Heart right ventricle (tissue), 16 donors: ENCODE measurements around the gene CLEC4A. TPM values are rescaled to one million over a fixed set of nuclear protein-coding genes. Genes with fewer than 3 reads are reported as not detected.

Source experiments
- ATAC-seq, 8 donors: fragments of 200-7000 bp; cut with Tn5 transposase; one replicate each; pipeline ENCODE4 v1.9.1; 2020; ENCODE audit warnings: mild to moderate bottlenecking in 8 of 8, moderate library complexity in 8 of 8, moderate number of reproducible peaks in 1 of 8
- DNase-seq, 2 donors: peaks; one replicate each; pipeline ENCODE4 v3.0.0-alpha.2; 2020
- H3K27ac ChIP-seq, 10 donors: fragments of 200-600 bp; sonication (generic) in 2 of 10; one replicate each; pipeline versions ENCODE4 v1.5.0 to v1.8.0; 2020 to 2022; ENCODE audit warnings: mild to moderate bottlenecking in 3 of 10
- H3K27me3 ChIP-seq, 7 donors: fragments of 200-600 bp; one replicate each; pipeline ENCODE4 v1.8.0; 2021 to 2022; ENCODE audit warnings: mild to moderate bottlenecking in 2 of 7
- H3K36me3 ChIP-seq, 9 donors: fragments of 200-600 bp; sonication (generic) in 1 of 9; one replicate each; pipeline versions ENCODE4 v1.5.0 to v1.8.0; 2020 to 2022; ENCODE audit warnings: mild to moderate bottlenecking in 2 of 9
- H3K4me1 ChIP-seq, 9 donors: fragments of 200-600 bp; sonication (generic) in 1 of 9; one replicate each; pipeline versions ENCODE4 v1.5.0 to v1.8.0; 2020 to 2022; ENCODE audit warnings: mild to moderate bottlenecking in 4 of 9
- H3K4me3 ChIP-seq, 10 donors: fragments of 200-600 bp; sonication (generic) in 2 of 10; one replicate each; pipeline versions ENCODE4 v1.5.0 to v1.8.0; 2020 to 2022; ENCODE audit warnings: mild to moderate bottlenecking in 7 of 10, moderate library complexity in 2 of 10
- H3K9me3 ChIP-seq, 11 donors: fragments of 200-600 bp in 10 of 11; sonication (generic) in 2 of 11; one replicate each; pipeline versions ENCODE4 v1.5.0 to v1.8.0; 2013 to 2022; ENCODE audit warnings: mild to moderate bottlenecking in 2 of 11, control low read depth in 1 of 11, moderate library complexity in 1 of 11
- WGBS, 2 donors: extraction: QIAGEN DNeasy Blood & Tissue Kit; methylation state at CpG; one replicate each; pipeline ENCODE4 v1.1.7; 2013; ENCODE audit warnings: inconsistent platforms in 1 of 2; 5-methylcytosine and 5-hydroxymethylcytosine counted together
- intact Hi-C, 10 donors: fragments of 100-400 bp; cut with DNase I; formaldehyde crosslinking; loops; one replicate each; pipeline versions ENCODE4 v1.11.1 to v1.14.2; 2022
- polyA plus RNA-seq, 2 donors: library from polyadenylated mRNA; stranded (reverse); fragments of 200-250 nt; gene quantifications; one replicate each; pipeline ENCODE4 v1.2.3, GENCODE V29; 2013
- total RNA-seq, 10 donors: library from RNA; stranded (reverse); fragmentation: NEBNext Ultra II Directional in 3 of 10; extraction: Animal tissue kit (Norgen Biotek cat#: 25700) in 3 of 10; gene quantifications; one replicate each; pipeline versions ENCODE4 v1.2.1 to v1.2.4, GENCODE V29; 2021 to 2023
- TF ChIP-seq, protein P1 (sequence below), 9 donors: fragments of 200-600 bp; sonication (generic) in 2 of 9; IDR thresholded peaks; one replicate each; pipeline versions ENCODE4 v1.5.0 to v1.8.0; 2021 to 2022; ENCODE audit warnings: antibody characterized with exemption in 9 of 9, mild to moderate bottlenecking in 5 of 9, moderate library complexity in 1 of 9
- donor health status: Arrhythmogenic right ventricular cardiomyopathy.
- donor health status: ischemic (EF 13 %, LVEDD 7.1; RV severe dilation, severe dysfunction).
- donor health status: healthy with polysubstance abuse.
- donor health status: DM: no; HTN: yes; CAD: no.
- donor health status: DM: no; HTN: no; CAD: no.
- donor health status: ischemic (EF 25% LVEDD 6.9; RV normal size, moderate dysfunction).
- donor health status: ischemic (EF 25% LVEDD 5.7; RV mildly dilated, moderate dysfunction).
- donor health status: healthy.
- donor health status: DM: yes; HTN: yes; CAD: no.
- donor health status: Ischemic cardiomyopathy.
- donor health status: ischemic (EF 35%, LVEDD 5.7; RV mildly dilated, moderate dysfunction).
- donor health status: nonischemic (EF 11% LVEDD 7.7; RV severe dilation, severe dysfunction).
- donor health status: DM: yes; HTN: yes; CAD: no.
- donor health status: PGD.
- donor health status: ischemic (EF 29% LVEDD 5.4; RV normal size, mild dysfunction).
- donor health status: nonischemic (EF 23%, LVEDD 6.1; RV moderate dilation, normal function).

Gene CLEC4A
- total and polyA plus RNA-seq, 12 donors = 0.39 to 4.9 (median 1.2) TPM; not detected in 5

DNA sequence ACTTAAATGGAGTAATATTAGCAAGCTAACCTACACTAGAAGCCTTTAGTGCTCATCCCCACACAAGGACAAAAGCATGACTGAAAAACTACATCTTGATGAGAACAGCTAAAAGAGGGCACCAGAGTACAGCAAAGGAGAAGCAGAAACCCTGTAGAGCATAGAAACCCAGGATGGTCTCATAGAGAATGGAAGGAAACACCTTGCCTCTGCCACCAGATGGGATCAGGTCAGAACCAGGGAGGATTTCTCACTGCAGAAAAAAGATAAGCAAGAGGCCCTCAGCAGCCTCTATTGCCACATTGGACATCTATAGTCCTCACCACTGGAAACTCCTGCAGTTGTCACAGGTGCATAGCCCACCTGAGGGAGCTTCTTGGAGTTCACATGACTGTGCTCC is 19.8 kb downstream of the CLEC4A start:
- Histone ChIP-seq H3K27me3 (peaks cover 0 to 21% (median 0%) of the 10 kb centered on the region in 7 donors), H3K4me3 (no peak overlapping the region), H3K9me3 (peaks cover 0 to 18% (median 6%) of the 10 kb centered on the region in 11 donors), H3K36me3 (peaks cover 0 to 14% (median under 1%) of the 10 kb centered on the region in 9 donors), H3K27ac (no peak overlapping the region), H3K4me1 (peaks cover 0 to 4% (median 0%) of the 10 kb centered on the region in 9 donors)
- DNase-seq (no peak), ATAC-seq (no peak)
- intact Hi-C loops = no loop called here
- TF ChIP-seq, protein P1, sequence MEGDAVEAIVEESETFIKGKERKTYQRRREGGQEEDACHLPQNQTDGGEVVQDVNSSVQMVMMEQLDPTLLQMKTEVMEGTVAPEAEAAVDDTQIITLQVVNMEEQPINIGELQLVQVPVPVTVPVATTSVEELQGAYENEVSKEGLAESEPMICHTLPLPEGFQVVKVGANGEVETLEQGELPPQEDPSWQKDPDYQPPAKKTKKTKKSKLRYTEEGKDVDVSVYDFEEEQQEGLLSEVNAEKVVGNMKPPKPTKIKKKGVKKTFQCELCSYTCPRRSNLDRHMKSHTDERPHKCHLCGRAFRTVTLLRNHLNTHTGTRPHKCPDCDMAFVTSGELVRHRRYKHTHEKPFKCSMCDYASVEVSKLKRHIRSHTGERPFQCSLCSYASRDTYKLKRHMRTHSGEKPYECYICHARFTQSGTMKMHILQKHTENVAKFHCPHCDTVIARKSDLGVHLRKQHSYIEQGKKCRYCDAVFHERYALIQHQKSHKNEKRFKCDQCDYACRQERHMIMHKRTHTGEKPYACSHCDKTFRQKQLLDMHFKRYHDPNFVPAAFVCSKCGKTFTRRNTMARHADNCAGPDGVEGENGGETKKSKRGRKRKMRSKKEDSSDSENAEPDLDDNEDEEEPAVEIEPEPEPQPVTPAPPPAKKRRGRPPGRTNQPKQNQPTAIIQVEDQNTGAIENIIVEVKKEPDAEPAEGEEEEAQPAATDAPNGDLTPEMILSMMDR (IDR thresholded peaks at IDR 0.05) = no peak

DNA sequence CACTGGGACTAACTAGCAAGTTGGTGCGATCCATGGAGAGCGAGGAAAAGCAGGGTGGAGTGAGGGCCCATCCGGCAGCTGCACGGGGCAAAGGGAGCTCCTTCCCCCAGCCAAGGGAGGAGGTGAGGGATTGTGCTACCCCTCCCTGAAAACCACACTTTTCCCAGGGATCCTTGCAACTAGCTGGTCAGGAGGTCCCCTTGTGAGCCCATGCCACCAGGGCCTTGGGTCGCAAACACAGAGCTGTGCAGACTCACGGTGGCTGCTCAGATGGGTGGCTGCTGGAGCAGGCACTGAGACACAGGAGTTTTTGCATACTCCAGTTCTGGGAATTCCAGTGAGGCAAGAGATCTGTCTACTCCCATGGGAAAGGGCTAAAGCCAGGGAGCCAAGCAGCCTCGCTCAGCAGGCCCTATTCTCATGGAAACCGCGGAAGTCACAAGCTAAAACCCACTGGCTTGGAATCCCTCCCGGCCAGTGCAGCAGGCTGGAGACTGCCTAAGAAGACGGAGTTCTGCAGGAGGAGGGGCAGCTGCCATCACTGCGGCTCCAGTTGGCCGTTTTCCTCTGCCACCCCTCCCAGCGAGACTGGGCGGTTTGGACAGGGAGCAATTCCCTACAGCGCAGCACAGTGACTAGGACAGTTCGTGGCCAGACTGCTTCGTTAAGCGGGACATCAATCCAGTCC is 22.5 kb downstream of the CLEC4A start:
- Histone ChIP-seq H3K36me3 (peaks cover 0 to 2% (median 0%) of the 10 kb centered on the region in 9 donors), H3K4me3 (peak overlapping the region in 5 of 10 donors; percentile 13 to 29 (median 21)), H3K27me3 (peaks cover 0 to 21% (median 0%) of the 10 kb centered on the region in 7 donors), H3K4me1 (peaks cover 0 to 4% (median 0%) of the 10 kb centered on the region in 9 donors), H3K27ac (peak overlapping the region in 7 of 10 donors; percentile 8 to 55 (median 37)), H3K9me3 (peaks cover 0 to 19% (median 6%) of the 10 kb centered on the region in 11 donors)
- 38 to 43% methylated on average over 19 of the region's 19 CpGs for WGBS, 2 donors
- TF ChIP-seq, protein P1 (IDR thresholded peaks at IDR 0.05) = no peak
- intact Hi-C loops = no loop called here
- peak; percentile 79 to 89 (median 86) for ATAC-seq
- DNase-seq = peak; percentile 46 to 52

DNA sequence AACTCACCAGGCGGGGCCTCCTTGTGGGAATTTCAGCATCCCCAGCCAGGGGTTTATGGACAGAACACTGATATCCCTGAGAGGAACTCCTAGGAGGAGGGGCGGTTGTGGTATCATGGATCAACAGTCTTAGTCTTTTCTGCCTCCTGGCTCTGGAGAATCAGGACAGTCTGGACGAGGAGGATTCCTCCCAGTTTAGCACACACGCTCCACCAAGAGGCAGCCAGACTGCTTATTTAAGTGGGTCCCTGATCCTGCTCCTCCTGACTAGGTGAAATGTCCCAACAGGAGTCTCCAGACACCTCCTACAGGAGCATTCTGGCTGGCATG is 23.0 kb downstream of the CLEC4A start:
- ATAC-seq = peak in 4 of 8 donors; percentile 15 to 59 (median 48)
- 43 to 53% methylated on average over 4 of the region's 4 CpGs for WGBS, 2 donors

DNA sequence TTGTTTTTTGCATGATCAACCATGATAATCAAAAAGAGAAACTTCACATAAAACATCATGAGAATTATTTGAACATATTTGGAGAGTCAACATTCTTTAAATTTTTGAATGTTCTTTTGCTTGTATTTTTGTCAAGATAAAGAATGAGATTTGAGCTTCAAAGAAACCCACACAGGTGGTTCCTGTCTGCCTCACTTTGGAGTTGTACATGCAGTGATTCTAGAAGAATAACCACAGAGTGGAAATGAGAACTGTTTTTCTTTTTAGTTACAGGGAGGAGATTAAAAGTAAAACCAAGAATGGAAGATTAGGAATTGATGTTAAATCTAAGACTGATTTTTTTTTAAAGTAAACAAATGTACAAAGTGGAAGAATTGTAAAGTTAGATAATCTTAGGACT is 31.1 kb downstream of the CLEC4A start:
- intact Hi-C loops = no loop called here
- no peak overlapping the region for H3K4me3 ChIP-seq

More for the DNA sequence above, 23.0 kb downstream of the CLEC4A start:
- H3K4me3 ChIP-seq = peak overlapping the region in 5 of 10 donors; percentile 13 to 29 (median 21)
- peak overlapping the region in 7 of 10 donors; percentile 8 to 55 (median 37) for H3K27ac ChIP-seq
- H3K9me3 ChIP-seq = peaks cover 0 to 15% (median 5%) of the 10 kb centered on the region in 11 donors
- peaks cover 0 to 21% (median 0%) of the 10 kb centered on the region in 7 donors for H3K27me3 ChIP-seq
- no peaks in the 10 kb centered on the region for H3K36me3 ChIP-seq
- TF ChIP-seq, protein P1 (IDR thresholded peaks at IDR 0.05) = no peak
- H3K4me1 ChIP-seq = peaks cover 0 to 4% (median 0%) of the 10 kb centered on the region in 9 donors
- intact Hi-C loops = no loop called here
- no peak for DNase-seq

More for the DNA sequence above, 31.1 kb downstream of the CLEC4A start:
- Histone ChIP-seq H3K27ac (no peak overlapping the region), H3K4me1 (peaks cover 0 to 20% (median 0%) of the 10 kb centered on the region in 9 donors), H3K36me3 (no peaks in the 10 kb centered on the region), H3K9me3 (no peaks in the 10 kb centered on the region), H3K27me3 (peaks cover 0 to 23% (median 0%) of the 10 kb centered on the region in 7 donors)
- TF ChIP-seq, protein P1 (IDR thresholded peaks at IDR 0.05) = no peak
- DNase-seq = no peak
- no peak for ATAC-seq
